Stimulated activated CD8-positive, alpha-beta memory T cell treated with anti-CD3 and anti-CD28 coated beads, Interleukin-4, amount 100 ng/mL, for 48 hours (primary cell): Measurements from ENCODE around the gene NUP62CL.
"Not testable (repeated sequence)": the region's sequence is repeated elsewhere in the genome, so short reads cannot be mapped to it uniquely, and the experiment has no call there.

ENCODE experiments used
- DNase-seq: peaks from one replicate; pipeline ENCODE4 v3.0.0-alpha.2; 2020

The NUP62CL gene

DNA sequence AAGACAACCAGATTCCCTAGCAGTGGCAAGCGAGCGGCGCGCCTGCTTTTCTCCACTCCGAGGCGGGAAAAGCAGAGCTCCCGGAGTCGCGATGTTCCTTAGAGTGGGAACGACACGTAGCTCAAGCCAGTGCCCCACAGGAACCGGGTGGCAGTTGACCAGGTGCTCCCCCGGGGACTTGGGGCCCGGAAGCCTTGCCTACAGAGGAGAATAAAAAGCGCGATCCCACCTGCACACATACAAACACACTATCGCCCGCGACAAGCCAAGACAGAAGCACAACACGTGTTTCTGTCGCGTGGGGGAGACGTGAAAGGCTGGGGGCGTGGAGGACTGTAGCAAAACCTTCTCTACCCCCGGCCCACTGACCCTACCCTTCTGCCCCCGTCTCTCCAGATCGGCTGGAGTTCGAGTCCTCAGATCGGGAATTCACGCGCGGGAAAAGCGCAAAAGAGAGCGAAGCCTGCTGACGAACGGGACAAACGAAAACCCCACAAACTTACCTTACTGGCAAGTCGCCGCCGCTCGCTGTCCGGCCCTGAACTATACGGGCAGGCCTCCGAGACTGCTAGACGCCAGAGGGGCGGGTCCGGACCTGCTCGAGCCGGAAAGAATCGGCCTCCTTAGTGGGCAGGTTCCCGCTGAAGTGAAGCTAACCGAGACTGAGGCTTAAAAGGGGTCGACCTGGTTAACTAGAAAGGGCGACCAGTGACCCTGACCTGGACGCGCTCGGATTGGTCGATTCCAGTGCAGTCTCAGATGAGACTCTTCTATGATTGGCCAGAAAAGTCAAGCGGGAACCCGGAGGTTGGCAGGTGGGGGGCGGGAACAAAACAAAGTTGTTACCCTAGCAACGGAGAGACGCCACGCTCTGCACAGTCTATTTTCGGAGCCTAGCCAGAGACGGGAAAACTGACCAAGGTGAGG is at the start of gene NUP62CL, which contains the start of gene DNAAF6:
NUP62CL (minus strand) TSS at position 664 of the 927 bp plus-strand sequence. CDS start 31,287 bp downstream, outside the sequence.
DNAAF6 (plus strand) TSS at position 842 of the 927 bp plus-strand sequence. CDS start 6,265 bp downstream, outside the sequence.
- peak; percentile 73 for DNase-seq

DNA sequence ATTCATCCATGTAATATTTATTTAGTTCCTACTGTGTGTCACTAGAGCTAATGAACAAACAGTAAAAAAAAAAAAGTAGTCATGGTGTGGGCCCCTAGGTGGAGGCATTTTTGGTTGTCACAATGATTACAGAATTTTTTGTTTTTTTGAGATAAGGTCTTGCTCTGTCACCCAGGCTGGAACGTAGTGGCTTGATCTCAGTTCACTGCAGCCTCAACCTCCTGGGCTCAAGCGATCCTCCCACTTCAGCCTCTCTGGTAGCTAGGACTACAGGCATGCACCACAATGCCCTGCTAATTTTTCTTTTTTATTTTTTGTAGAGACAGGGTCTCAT is 22.2 kb upstream of the NUP62CL start:
- DNase-seq, result no peak

DNA sequence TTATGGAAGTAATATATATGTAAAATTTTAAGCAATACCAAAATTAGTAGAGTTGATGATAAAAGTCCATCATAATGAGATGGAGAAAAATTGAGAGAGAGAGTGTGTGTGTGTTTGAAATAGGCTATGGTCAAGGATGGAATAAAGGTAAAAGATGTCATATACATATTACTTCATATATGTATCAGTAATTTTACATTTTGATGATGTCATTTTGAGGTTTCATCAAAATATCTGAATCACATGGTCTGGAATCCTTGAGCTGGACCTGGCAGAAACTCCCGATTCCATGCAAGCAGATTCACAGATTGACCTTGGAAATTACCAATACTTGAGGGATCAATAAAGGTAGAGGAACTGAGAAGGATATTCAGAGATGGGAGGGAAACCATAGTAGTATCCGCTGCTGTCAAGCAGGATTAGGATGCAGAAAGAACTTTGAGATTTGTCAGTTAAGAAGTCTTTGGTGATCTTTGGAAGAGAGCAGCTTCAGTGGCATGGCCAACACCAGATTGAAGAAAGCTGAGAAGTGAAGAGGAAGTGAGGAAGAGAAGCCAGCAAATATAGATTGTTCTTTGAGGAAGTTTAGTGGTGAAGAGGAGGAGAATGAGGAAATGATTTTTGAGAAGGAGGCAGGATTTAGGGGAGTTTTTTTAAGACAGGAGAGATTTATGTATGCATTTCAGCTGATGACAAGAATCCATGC is 21.7 kb upstream of the NUP62CL start:
- no peak for DNase-seq

DNA sequence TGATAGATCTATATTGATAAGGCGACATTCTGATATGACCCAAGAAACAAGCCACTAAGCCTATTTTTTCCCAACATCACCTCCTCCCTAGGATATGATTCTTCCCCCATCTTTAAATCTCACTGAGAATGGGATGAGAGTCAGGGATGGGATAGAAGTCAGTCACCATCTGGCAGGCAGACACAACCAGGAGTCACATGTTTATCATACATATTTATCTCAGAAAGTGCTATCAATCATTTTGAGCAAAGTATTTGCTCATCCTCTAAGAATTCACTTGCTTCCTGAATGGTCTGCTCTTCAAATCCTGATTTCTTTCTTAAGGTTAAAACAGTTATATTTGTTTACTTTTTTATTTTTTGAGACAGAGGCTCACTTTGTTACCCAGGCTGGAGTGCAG is 20.5 kb upstream of the NUP62CL start:
- no peak for DNase-seq

GRCh38 chrX:107213477-107213876 is 7.2 kb upstream of the NUP62CL start:
- DNase-seq, result no peak

GRCh38 chrX:107207943-107208342 is 1.7 kb upstream of the NUP62CL start:
- DNase-seq, result no peak

- no peak for DNase-seq
Measured at GRCh38 chrX:107207089-107207488, 856 bp upstream of the NUP62CL start.

DNA sequence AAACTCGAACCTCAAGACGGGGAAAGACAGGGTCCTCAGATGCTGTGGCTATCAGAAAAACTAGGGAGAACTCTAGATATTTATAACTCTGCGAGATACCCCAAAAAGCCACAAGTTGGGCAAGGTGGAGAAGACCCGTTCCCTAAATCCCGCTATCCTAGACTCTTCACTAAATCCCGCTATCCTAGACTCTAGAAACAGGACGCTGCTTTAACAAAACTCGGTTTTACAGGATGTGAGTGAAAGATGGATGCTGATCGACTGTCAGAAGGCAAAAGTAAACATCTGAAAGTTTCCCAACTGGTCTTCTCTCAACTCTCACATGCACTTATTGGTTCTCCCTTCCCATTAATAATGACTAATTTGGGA is 448 bp upstream of the NUP62CL start:
- no peak for DNase-seq

DNA sequence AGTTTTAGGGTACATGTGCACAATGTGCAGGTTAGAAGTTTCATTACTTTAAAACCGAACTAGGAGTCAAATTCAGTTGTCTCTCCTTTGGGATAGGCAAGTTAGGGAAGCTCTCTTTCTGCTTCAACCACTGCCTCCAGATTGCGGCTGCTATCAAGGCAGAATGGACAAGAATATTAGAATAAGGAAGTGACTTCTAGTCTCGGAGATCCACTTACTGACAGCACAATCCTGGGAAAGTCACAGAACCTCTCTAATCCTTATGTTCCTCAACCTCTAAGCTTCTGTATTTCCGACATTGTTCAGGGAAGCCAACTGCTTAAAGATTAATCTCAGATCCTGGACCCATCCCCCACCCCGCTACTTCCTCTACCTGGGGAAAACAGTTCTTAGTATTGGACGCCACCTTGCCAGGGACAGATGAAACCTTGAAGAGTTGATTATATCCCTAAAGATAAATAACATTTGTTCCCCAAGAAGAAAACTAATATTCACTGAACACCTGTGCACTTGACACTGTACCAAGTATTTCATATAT is 2.1 kb downstream of the NUP62CL start:
- DNase-seq, result no peak

DNA sequence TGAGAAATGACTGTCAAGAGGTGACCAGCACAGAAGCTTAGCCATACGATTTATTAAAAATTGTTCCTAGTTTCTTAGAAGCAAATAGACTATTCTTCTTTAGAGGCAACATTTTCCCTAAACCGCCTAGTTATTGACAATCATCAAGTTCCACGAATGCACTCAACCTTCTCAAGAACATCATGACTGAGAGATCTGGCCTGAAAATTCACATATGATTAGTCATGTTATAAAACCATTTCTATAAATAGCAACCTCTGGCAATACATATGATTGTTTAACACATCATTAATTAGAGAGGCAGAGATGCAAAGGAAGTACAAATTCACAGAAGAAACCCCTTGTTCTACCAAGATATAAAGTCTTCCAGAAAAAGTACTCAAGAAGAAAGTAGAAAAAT is 6.7 kb downstream of the NUP62CL start:
- DNase-seq, result no peak

GRCh38 chrX:107198074-107198473 is 8.2 kb downstream of the NUP62CL start:
- not testable (repeated sequence) for DNase-seq

DNA sequence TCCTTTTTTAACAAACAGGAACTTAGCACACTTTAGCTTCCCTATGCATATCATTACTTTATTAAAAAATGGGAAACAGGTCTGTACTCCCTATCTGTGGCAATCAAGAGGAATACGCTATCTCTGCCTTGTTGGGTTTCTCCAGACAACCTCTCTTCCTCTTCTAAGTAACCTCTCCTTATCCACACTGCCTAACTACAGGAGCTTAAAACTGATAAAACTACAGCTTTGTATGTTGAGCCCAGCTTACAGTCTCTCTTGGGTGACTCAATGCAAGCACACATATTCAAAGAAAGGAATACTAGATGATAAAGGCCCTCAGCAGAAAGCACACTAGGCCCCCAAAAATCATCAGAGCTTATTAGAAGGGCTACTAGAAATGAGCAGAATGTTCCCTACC is 8.9 kb downstream of the NUP62CL start:
- DNase-seq, result no peak

DNA sequence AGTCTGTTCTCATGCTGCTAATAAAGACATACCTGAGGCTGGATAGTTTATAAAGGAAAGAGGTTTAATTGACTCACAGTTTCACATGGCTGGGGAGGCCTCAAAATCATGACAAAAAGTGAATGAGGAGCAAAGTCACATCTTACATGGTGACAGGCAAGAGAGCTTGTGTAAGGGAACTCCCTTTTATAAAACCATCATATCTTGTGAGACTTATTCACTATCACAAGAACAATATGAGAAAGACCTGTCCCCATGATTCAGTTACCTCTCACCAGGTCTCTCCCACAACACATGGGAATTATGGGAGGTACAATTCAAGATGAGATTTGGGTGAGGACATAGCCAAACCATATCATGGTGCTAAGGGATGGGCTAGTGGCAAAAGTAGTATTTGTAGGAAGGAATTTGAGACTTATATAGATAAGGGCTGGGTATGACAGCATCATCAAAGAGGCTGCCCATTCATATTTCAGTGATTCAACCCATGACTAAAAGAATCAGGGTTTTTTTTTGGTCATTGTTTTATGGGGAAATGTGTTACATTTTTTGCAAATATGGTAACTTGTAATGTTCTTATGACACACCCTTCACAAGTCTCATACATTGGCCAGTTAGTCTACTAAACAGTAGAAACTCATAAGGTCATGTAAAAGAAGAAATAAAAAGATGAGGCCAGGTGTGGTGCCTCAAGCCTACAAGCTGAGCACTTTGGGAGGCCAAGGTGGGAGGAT is 34.7 kb downstream of the NUP62CL start:
- no peak for DNase-seq

DNA sequence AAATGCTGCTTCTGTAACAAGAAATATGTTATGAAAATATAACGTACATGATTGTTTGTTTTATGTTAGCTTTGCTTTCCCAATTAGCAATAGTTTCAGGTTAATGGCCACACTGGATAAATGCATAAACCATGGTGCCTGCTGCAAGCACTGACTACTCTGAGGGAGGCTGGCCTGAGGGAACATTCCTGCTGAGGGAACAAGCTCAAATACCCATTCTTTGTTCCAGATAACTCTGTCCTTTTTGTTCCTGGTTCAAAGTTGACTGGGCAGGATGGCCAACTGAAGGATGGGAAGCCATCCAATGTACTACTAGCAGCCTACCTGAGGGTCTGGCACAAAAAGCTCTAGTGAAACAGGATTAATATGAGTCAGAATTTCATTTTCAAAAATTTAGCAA is 37.5 kb downstream of the NUP62CL start:
- no peak for DNase-seq

- DNase-seq, result no peak
Measured at GRCh38 chrX:107168257-107168656, 38.0 kb downstream of the NUP62CL start.

GRCh38 chrX:107167163-107167921 is 38.9 kb downstream of the NUP62CL start:
- DNase-seq, result no peak

DNA sequence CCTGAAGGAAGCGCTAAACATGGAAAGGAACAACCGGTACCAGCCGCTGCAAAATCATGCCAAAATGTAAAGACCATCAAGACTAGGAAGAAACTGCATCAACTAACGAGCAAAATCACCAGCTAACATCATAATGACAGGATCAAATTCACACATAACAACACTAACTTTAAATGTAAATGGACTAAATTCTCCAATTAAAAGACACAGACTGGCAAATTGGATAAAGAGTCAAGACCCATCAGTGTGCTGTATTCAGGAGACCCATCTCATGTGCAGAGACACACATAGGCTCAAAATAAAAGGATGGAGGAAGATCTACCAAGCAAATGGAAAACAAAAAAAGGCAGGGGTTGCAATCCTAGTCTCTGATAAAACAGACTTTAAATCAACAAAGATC is 48.6 kb downstream of the NUP62CL start:
- DNase-seq, result not testable (repeated sequence)

DNA sequence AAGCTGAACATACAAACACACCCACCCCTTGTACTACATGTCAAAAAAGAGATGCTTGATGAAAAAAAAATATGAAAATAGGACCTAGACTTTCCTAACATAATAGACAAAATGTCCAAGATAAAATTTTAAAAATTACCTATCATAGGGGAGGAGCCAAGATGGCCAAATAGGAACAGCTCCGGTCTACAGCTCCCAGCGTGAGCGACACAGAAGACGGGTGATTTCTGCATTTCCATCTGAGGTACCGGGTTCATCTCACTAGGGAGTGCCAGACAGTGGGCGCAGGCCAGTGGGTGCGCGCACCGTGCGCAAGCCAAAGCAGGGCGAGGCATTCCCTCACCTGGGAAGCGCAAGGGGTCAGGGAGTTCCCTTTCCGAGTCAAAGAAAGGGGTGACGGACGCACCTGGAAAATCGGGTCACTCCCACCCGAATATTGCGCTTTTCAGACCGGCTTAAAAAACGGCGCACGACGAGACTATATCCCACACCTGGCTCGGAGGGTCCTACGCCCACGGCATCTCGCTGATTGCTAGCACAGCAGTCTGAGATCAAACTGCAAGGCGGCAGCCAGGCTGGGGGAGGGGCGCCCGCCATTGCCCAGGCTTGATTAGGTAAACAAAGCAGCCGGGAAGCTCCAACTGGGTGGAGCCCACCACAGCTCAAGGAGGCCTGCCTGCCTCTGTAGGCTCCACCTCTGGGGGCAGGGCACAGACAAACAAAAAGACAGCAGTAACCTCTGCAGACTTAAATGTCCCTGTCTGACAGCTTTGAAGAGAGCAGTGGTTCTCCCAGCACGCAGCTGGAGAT is 50.4 kb downstream of the NUP62CL start:
- DNase-seq, result not testable (repeated sequence)

- DNase-seq, result peak; percentile 26
Measured at GRCh38 chrX:107154787-107155620, 51.2 kb downstream of the NUP62CL start.

- DNase-seq, result no peak
Measured at GRCh38 chrX:107153005-107153404, 53.2 kb downstream of the NUP62CL start.
